SU-DHL-6 (cell line): ENCODE results near the gene INSM2.

ENCODE experiments used
- H2AFZ ChIP-seq: fragments of 200-600 bp; sonication (generic); 2 replicates; pipeline ENCODE4 v1.6.1; 2014; ENCODE audit warnings: low read depth, mild to moderate bottlenecking, moderate library complexity, mixed read lengths, antibody characterized with exemption, low read length; ENCODE audit not compliant: severe bottlenecking
- H3F3A ChIP-seq: fragments of 200-600 bp; shearing (Covaris generic); 2 replicates; pipeline ENCODE4 v1.6.0; 2016; ENCODE audit warnings: antibody characterized with exemption, mild to moderate bottlenecking; ENCODE audit not compliant: insufficient read depth
- H3K27ac ChIP-seq: fragments of 200-600 bp; sonication (generic); 2 replicates; pipeline ENCODE4 v1.5.1; 2016; ENCODE audit warnings: low read depth, mild to moderate bottlenecking, low read length, moderate library complexity, mixed read lengths
- H3K27me3 ChIP-seq: fragments of 200-600 bp; sonication (generic), shearing (Covaris generic); 2 replicates; pipeline ENCODE4 v1.6.0; 2014; ENCODE audit warnings: mild to moderate bottlenecking, low read length
- H3K36me3 ChIP-seq: fragments of 200-600 bp; sonication (generic); 2 replicates; pipeline ENCODE4 v1.6.1; 2014; ENCODE audit warnings: mild to moderate bottlenecking, low read length, mixed read lengths
- H3K4me2 ChIP-seq: fragments of 300-600, 200-600 bp; shearing (Covaris generic), sonication (generic); 2 replicates; pipeline ENCODE4 v1.6.0; 2014; ENCODE audit warnings: low read length, low read depth, mild to moderate bottlenecking; ENCODE audit not compliant: poor library complexity, severe bottlenecking
- H3K4me3 ChIP-seq: fragments of 200-600 bp; sonication (generic); 2 replicates; pipeline ENCODE4 v1.5.1; 2014; ENCODE audit warnings: antibody characterized with exemption, low read length, mild to moderate bottlenecking, mixed read lengths; ENCODE audit not compliant: insufficient read depth, poor library complexity, severe bottlenecking
- H3K79me2 ChIP-seq: fragments of 200-600 bp; sonication (generic); 2 replicates; pipeline ENCODE4 v1.6.1; 2014; ENCODE audit warnings: mild to moderate bottlenecking, low read length, moderate library complexity; ENCODE audit not compliant: insufficient read depth
- H3K9ac ChIP-seq: fragments of 200-600 bp; sonication (generic); 2 replicates; pipeline ENCODE4 v1.7.0; 2014; ENCODE audit warnings: mild to moderate bottlenecking, low read length
- H3K9me2 ChIP-seq: fragments of 200-600 bp; sonication (generic); replicated peaks from 2 replicates; pipeline ENCODE4 v1.6.1; 2014; ENCODE audit warnings: low read length; ENCODE audit not compliant: insufficient read depth
- H3K9me3 ChIP-seq: fragments of 200-600 bp; sonication (generic); 2 replicates; pipeline ENCODE4 v1.6.1; 2014; ENCODE audit warnings: low read length, mixed read lengths; ENCODE audit not compliant: insufficient read depth
- H4K20me1 ChIP-seq: fragments of 200-600 bp; sonication (generic); 2 replicates; pipeline ENCODE4 v1.6.1; 2014; ENCODE audit warnings: low read depth, mild to moderate bottlenecking, antibody characterized with exemption, low read length, moderate library complexity, mixed read lengths
- CTCF ChIP-seq: fragments of 200-600 bp; sonication (generic); IDR thresholded peaks from one replicate; pipeline ENCODE4 v1.5.1; 2017; ENCODE audit warnings: antibody characterized with exemption, mild to moderate bottlenecking, low read length, moderate library complexity; ENCODE audit not compliant: insufficient read depth, poor library complexity, severe bottlenecking
- EZH2phosphoT487 ChIP-seq: fragments of 200-600 bp; sonication (generic), shearing (Covaris generic); conservative IDR thresholded peaks from 2 replicates; pipeline ENCODE4 v1.6.1; 2018; ENCODE audit warnings: mild to moderate bottlenecking, antibody characterized with exemption, low read length, moderate library complexity, mixed read lengths

Gene INSM2

GRCh38 chr14:35576856-35577255 is 42.9 kb downstream of the INSM2 start:
- TF ChIP-seq EZH2phosphoT487 (no peak), CTCF (no peak)
- no peak overlapping the region for H3K4me3 ChIP-seq
- no peak overlapping the region for H3K9ac ChIP-seq
- no peaks in the 10 kb centered on the region for H3K27me3 ChIP-seq
- no peaks in the 10 kb centered on the region for H3K36me3 ChIP-seq
- no peaks in the 10 kb centered on the region for H3K9me2 ChIP-seq
- H4K20me1 ChIP-seq: no peaks in the 10 kb centered on the region
- no peak overlapping the region for H3K27ac ChIP-seq
- no peak overlapping the region for H2AFZ ChIP-seq
- H3K79me2 ChIP-seq: no peaks in the 10 kb centered on the region
- H3K4me2 ChIP-seq: no peak overlapping the region
- no peaks in the 10 kb centered on the region for H3F3A ChIP-seq
- no peaks in the 10 kb centered on the region for H3K9me3 ChIP-seq

GRCh38 chr14:35578135-35578534 is 44.2 kb downstream of the INSM2 start:
- H3K36me3 ChIP-seq: no peaks in the 10 kb centered on the region
- no peaks in the 10 kb centered on the region for H3K79me2 ChIP-seq
- no peak overlapping the region for H3K27ac ChIP-seq
- no peaks in the 10 kb centered on the region for H4K20me1 ChIP-seq
- no peak overlapping the region for H3K9ac ChIP-seq
- H2AFZ ChIP-seq: no peak overlapping the region
- no peaks in the 10 kb centered on the region for H3K27me3 ChIP-seq
- H3K4me2 ChIP-seq: no peak overlapping the region
- H3K9me2 ChIP-seq: no peaks in the 10 kb centered on the region
- no peaks in the 10 kb centered on the region for H3K9me3 ChIP-seq
- no peak for TF ChIP-seq EZH2phosphoT487
- TF ChIP-seq CTCF: no peak
- H3F3A ChIP-seq: no peaks in the 10 kb centered on the region
- no peak overlapping the region for H3K4me3 ChIP-seq

GRCh38 chr14:35578639-35579038 is 44.7 kb downstream of the INSM2 start:
- H3K27ac ChIP-seq: no peak overlapping the region
- no peak overlapping the region for H3K9ac ChIP-seq
- H3F3A ChIP-seq: no peaks in the 10 kb centered on the region
- H3K9me2 ChIP-seq: no peaks in the 10 kb centered on the region
- H3K4me3 ChIP-seq: no peak overlapping the region
- H3K27me3 ChIP-seq: no peaks in the 10 kb centered on the region
- H3K9me3 ChIP-seq: no peaks in the 10 kb centered on the region
- no peak overlapping the region for H3K4me2 ChIP-seq
- no peak overlapping the region for H2AFZ ChIP-seq
- H3K36me3 ChIP-seq: no peaks in the 10 kb centered on the region
- TF ChIP-seq CTCF (no peak), EZH2phosphoT487 (no peak)
- H4K20me1 ChIP-seq: no peaks in the 10 kb centered on the region
- H3K79me2 ChIP-seq: no peaks in the 10 kb centered on the region
